Measurements from ENCODE around the gene SAT1.

DNA sequence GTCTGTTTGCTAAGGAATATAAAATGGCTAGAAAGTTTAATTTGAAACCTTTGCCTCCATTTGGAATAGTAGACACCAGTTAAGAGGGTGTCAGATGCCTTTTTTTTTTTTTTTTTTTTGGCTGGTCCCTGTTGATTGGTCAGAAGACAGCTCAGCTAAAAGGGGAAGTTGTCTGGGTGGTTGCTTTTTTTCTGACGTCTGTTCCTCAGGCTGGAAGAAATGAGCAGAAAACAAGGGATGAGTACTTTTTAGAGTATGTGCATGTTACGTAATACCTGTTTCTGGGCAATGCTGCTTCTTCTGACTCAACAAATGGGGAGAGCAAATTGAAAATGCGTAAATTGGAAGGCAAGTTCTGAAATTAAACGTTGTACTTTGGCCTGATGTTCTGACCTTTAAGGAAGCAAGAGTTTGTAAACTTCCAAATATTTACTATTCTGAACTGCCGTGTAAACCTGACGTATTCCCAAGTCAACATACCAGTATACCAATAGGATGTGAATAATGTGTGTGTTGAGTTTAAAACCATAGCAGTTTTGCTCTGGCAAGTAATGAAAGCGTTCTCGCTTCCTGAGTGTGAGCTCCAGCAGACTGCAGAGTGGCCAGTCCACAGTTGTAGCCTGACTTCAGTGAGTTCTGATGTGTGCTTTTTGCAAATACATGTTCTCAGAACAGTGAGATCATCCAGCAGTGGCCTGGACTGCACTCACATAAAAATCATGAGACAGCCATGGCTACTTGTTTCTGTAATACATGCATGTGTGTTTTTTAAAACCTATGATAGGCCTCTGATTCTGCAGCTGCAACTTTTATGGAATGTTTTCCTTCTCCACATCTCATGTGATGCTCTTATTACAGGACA lies 1.7 kb downstream of the SAT1 start:
- TF ChIP-seq EZH2 (IDR thresholded peaks at IDR 0.05; ENCODE audit: low read length, unreplicated experiment) (no peak), EZH2phosphoT487 (IDR thresholded peaks at IDR 0.05; ENCODE audit: borderline replicate concordance, low read length) (no peak)
- TF ChIP-seq, protein P1, sequence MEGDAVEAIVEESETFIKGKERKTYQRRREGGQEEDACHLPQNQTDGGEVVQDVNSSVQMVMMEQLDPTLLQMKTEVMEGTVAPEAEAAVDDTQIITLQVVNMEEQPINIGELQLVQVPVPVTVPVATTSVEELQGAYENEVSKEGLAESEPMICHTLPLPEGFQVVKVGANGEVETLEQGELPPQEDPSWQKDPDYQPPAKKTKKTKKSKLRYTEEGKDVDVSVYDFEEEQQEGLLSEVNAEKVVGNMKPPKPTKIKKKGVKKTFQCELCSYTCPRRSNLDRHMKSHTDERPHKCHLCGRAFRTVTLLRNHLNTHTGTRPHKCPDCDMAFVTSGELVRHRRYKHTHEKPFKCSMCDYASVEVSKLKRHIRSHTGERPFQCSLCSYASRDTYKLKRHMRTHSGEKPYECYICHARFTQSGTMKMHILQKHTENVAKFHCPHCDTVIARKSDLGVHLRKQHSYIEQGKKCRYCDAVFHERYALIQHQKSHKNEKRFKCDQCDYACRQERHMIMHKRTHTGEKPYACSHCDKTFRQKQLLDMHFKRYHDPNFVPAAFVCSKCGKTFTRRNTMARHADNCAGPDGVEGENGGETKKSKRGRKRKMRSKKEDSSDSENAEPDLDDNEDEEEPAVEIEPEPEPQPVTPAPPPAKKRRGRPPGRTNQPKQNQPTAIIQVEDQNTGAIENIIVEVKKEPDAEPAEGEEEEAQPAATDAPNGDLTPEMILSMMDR (conservative IDR thresholded peaks at IDR 0.05; ENCODE audit: low read depth, low read length), result no peak

Data from PC-3 (cell line).